Caco-2 (cell line): Measurements from ENCODE around the gene STAG2. TPM values are rescaled to one million over a fixed set of nuclear protein-coding genes. Genes with fewer than 3 reads are reported as not detected.

Experiments used
- BruUV-seq: library from RNA; stranded (reverse); fragments of 400-500 nt; replicated peaks from 2 replicates; lab custom pipeline; 2021; lab: Mats Ljungman, UMichigan
- CTCF ChIA-PET: fragments of 300-600 bp; sonication (Branson Sonifier 250); formaldehyde crosslinking; loops from one replicate; lab custom pipeline; 2022; ENCODE audit warnings: antibody characterized with exemption; lab: Charles Lee
- POLR2A ChIA-PET: fragments of 300-600 bp; sonication (Branson Sonifier 250); formaldehyde crosslinking; loops from one replicate; lab custom pipeline; 2022; ENCODE audit warnings: antibody characterized with exemption; lab: Charles Lee
- DNase-seq, 2 experiments: peaks; one replicate each; pipeline versions ENCODE4 v3.0.0 to v3.0.0-alpha.2; 2020 to 2022
- H3K27me3 ChIP-seq: replicated peaks from 2 replicates; pipeline ENCODE4 v1.6.0; 2011; ENCODE audit warnings: low read length; ENCODE audit not compliant: control insufficient read depth, insufficient read depth
- H3K36me3 ChIP-seq: 2 replicates; pipeline ENCODE4 v1.5.1; 2011; ENCODE audit warnings: low read length; ENCODE audit not compliant: control insufficient read depth, insufficient read depth
- H3K4me1 ChIP-seq: fragments of 250-450 bp; sonication (Bioruptor Pico); 2 replicates; pipeline ENCODE4 v1.5.1; 2020; ENCODE audit warnings: mild to moderate bottlenecking
- H3K4me3 ChIP-seq: 2 replicates; pipeline ENCODE4 v1.5.1; 2011; ENCODE audit warnings: low read depth, mild to moderate bottlenecking, control low read depth, low read length
- H3K9me3 ChIP-seq: fragments of 250-450 bp; sonication (Bioruptor Pico); 2 replicates; pipeline ENCODE4 v1.5.1; 2020; ENCODE audit warnings: mild to moderate bottlenecking, moderate library complexity
- H3K27ac Mint-ChIP-seq: one replicate; pipeline ENCODE4 v1.8.0; 2022; ENCODE audit warnings: mixed read lengths; ENCODE audit not compliant: unreplicated experiment
- H3K27me3 Mint-ChIP-seq: one replicate; pipeline ENCODE4 v1.8.0; 2022; ENCODE audit warnings: mixed read lengths; ENCODE audit not compliant: insufficient read depth, unreplicated experiment
- H3K36me3 Mint-ChIP-seq: one replicate; pipeline ENCODE4 v1.8.0; 2022; ENCODE audit warnings: mild to moderate bottlenecking, mixed read lengths; ENCODE audit not compliant: insufficient read depth, unreplicated experiment
- H3K4me1 Mint-ChIP-seq: one replicate; pipeline ENCODE4 v1.8.0; 2022; ENCODE audit warnings: low read depth, mixed read lengths; ENCODE audit not compliant: unreplicated experiment
- H3K4me3 Mint-ChIP-seq: one replicate; pipeline ENCODE4 v1.8.0; 2022; ENCODE audit warnings: mild to moderate bottlenecking, moderate library complexity, mixed read lengths; ENCODE audit not compliant: unreplicated experiment
- H3K9me3 Mint-ChIP-seq: one replicate; pipeline ENCODE4 v1.8.0; 2022; ENCODE audit warnings: mixed read lengths; ENCODE audit not compliant: unreplicated experiment
- CTCF ChIP-seq, 2 experiments: fragments of 200-600 bp in 1 of 2; IDR thresholded peaks; 1 replicate in 1 of 2; 2 replicates in 1 of 2; pipeline versions ENCODE4 v1.5.1 to v1.8.0; 2011 to 2022; ENCODE audit warnings: antibody characterized with exemption in 1 of 2, control low read depth in 1 of 2, inconsistent platforms in 1 of 2, low read depth in 1 of 2, low read length in 1 of 2, mild to moderate bottlenecking in 1 of 2, moderate library complexity in 1 of 2; ENCODE audit not compliant: insufficient read depth in 1 of 2, severe bottlenecking in 1 of 2, unreplicated experiment in 1 of 2
- intact Hi-C: fragments of 100-400 bp; cut with micrococcal nuclease; formaldehyde crosslinking; loops from one replicate; pipeline ENCODE4 v1.10.0; 2022; ENCODE audit not compliant: unreplicated experiment
- total RNA-seq: library from RNA; stranded (reverse); gene quantifications from 2 replicates; pipeline ENCODE4 v1.2.3, GENCODE V29; 2022

The STAG2 gene
- total RNA-seq, 1 experiment from 2014 or later: 65.1 TPM

GRCh38 chrX:124010157-124010556 lies 48.7 kb downstream of the STAG2 start:
- CTCF ChIA-PET: no interaction called here
- no TSS peak for BruUV-seq
- POLR2A ChIA-PET: no interaction called here

GRCh38 chrX:124010566-124010965 lies 49.1 kb downstream of the STAG2 start:
- POLR2A ChIA-PET: no interaction called here
- intact Hi-C loops: no loop called here
- Mint-ChIP-seq H3K27ac (no peak overlapping the region), H3K4me3 (no peak overlapping the region), H3K27me3 (no peaks in the 10 kb centered on the region), H3K36me3 (no peaks in the 10 kb centered on the region), H3K9me3 (no peaks in the 10 kb centered on the region), H3K4me1 (no peaks in the 10 kb centered on the region)
- H3K9me3 ChIP-seq: no peaks in the 10 kb centered on the region
- CTCF ChIA-PET: no interaction called here
- H3K27me3 ChIP-seq: no peaks in the 10 kb centered on the region
- H3K4me3 ChIP-seq: no peak overlapping the region
- no peak for DNase-seq
- no peak for TF ChIP-seq CTCF (IDR thresholded peaks at IDR 0.05; ENCODE audit: insufficient read depth in 1 of 2, low read depth in 1 of 2, low read length in 1 of 2, severe bottlenecking in 1 of 2, unreplicated experiment in 1 of 2)
- no peaks in the 10 kb centered on the region for H3K36me3 ChIP-seq
- H3K4me1 ChIP-seq: no peaks in the 10 kb centered on the region
- BruUV-seq: no TSS peak

More at GRCh38 chrX:124010157-124010556, 48.7 kb downstream of the STAG2 start:
- H3K4me1 ChIP-seq: no peaks in the 10 kb centered on the region
- no peaks in the 10 kb centered on the region for H3K36me3 ChIP-seq
- no peak overlapping the region for H3K4me3 Mint-ChIP-seq
- no peaks in the 10 kb centered on the region for H3K27me3 ChIP-seq
- intact Hi-C loops: no loop called here
- no peak for TF ChIP-seq CTCF (IDR thresholded peaks at IDR 0.05; ENCODE audit: insufficient read depth in 1 of 2, low read depth in 1 of 2, low read length in 1 of 2, severe bottlenecking in 1 of 2, unreplicated experiment in 1 of 2)
- H3K27ac Mint-ChIP-seq: no peak overlapping the region
- no peaks in the 10 kb centered on the region for H3K4me1 Mint-ChIP-seq
- DNase-seq: no peak
- H3K4me3 ChIP-seq: no peak overlapping the region
- no peaks in the 10 kb centered on the region for H3K9me3 ChIP-seq
- no peaks in the 10 kb centered on the region for H3K36me3 Mint-ChIP-seq
- H3K27me3 Mint-ChIP-seq: no peaks in the 10 kb centered on the region
- H3K9me3 Mint-ChIP-seq: no peaks in the 10 kb centered on the region

GRCh38 chrX:124015721-124016120 lies 54.2 kb downstream of the STAG2 start:
- Mint-ChIP-seq H3K9me3 (no peaks in the 10 kb centered on the region), H3K4me3 (no peak overlapping the region), H3K27me3 (no peaks in the 10 kb centered on the region), H3K36me3 (peaks cover 5% of the 10 kb centered on the region), H3K27ac (no peak overlapping the region), H3K4me1 (no peaks in the 10 kb centered on the region)
- H3K36me3 ChIP-seq: no peaks in the 10 kb centered on the region
- no peaks in the 10 kb centered on the region for H3K9me3 ChIP-seq
- ChIA-PET POLR2A (no interaction called here), CTCF (no interaction called here)
- intact Hi-C loops: no loop called here
- no peaks in the 10 kb centered on the region for H3K4me1 ChIP-seq
- no peak for DNase-seq
- TF ChIP-seq CTCF (IDR thresholded peaks at IDR 0.05; ENCODE audit: insufficient read depth in 1 of 2, low read depth in 1 of 2, low read length in 1 of 2, severe bottlenecking in 1 of 2, unreplicated experiment in 1 of 2): no peak
- no TSS peak for BruUV-seq
- no peak overlapping the region for H3K4me3 ChIP-seq
- no peaks in the 10 kb centered on the region for H3K27me3 ChIP-seq
